GM10847 (cell line): ENCODE measurements around the gene SH3PXD2B.

Source experiments
- POLR2A ChIP-seq: IDR thresholded peaks from 2 replicates; pipeline ENCODE4 v1.6.1; 2011; ENCODE audit not compliant: insufficient read length; ENCODE audit errors: extremely low read depth

Gene SH3PXD2B

GRCh38 chr5:172422255-172422654 lies 32.1 kb downstream of the SH3PXD2B start:
- TF ChIP-seq POLR2A = no peak

GRCh38 chr5:172421020-172421419 lies 33.3 kb downstream of the SH3PXD2B start:
- no peak for TF ChIP-seq POLR2A

DNA sequence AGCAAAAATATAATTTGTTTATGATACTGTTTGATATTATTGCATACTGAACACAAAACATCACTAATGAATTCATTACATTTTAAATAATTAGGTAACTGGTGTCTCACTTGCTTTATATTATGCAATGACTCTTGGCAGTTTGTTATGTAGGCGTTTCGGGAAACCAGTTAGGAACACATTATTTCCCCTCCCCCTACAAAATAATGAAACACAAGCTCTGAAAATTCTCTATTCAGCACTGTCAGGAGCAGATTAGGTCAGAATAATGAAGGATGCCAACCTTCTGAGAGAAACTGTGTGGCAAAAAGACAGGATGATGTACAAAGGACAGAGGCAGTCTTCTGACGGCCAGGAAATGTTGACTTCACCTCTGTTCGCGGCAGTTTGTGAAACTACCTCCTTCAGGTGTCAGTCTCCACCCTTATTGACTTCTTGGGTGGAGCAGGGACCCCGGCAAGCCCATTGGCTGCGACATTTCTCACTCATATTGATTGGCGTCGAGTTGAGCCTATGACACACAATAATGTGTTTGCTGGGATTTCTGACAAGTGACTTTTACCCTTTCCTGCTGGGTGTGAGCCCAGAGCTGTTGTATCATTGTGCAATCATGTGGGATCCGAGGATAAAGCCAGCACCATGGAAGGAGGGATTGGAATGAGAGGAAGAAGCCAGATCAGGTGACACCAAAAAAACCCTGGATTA lies 33.9 kb downstream of the SH3PXD2B start:
- no peak for TF ChIP-seq POLR2A

DNA sequence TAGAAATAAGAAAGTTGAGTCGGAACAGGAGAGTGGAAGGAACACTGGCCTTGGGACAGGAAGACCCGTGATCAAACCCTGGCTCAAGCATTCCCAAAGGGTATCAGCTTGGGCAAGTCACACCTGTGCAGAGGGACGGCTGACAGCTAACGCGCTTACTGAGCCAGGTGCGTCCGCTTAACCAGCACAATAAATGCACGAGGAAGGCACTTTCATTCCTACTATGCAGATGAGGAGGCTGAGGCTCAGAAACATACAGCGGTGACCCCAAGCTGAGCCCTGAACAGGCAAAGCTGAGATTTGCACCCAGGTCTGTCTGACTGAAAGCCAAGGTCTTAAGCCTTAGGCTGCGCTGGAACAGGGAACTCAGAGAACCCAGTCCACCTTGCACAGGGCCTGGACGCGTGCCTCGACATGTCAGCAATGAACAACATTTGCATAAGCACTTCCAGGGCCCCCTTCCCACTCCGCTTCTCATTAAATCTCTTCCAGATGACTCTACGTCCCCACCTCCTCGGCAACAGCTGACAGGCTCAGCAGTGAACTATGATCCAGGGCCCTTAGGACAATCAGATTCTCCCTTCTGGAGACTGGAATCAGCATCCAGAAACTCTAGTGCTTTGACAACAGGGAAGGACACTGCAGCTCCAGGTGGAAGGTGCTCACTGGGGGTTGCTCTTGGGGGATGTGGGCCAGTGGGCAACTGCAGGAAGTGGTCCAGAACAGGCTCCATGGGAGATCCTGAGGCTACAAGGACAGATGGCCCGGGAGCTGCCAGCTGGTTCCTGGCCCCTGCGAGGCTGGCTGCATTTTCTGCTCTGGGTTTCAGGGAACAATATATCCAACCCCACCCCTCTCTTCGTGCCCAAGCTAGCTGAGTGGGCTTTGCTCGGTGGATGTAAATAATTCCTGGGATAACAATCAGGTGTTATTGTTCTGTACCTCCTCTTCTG lies 35.2 kb downstream of the SH3PXD2B start:
- TF ChIP-seq POLR2A = no peak

- TF ChIP-seq POLR2A = no peak
These were observed 36.2 kb downstream of the SH3PXD2B start for GRCh38 chr5:172417983-172418630.

- no peak for TF ChIP-seq POLR2A
These were observed 37.0 kb downstream of the SH3PXD2B start for GRCh38 chr5:172417130-172417841.

DNA sequence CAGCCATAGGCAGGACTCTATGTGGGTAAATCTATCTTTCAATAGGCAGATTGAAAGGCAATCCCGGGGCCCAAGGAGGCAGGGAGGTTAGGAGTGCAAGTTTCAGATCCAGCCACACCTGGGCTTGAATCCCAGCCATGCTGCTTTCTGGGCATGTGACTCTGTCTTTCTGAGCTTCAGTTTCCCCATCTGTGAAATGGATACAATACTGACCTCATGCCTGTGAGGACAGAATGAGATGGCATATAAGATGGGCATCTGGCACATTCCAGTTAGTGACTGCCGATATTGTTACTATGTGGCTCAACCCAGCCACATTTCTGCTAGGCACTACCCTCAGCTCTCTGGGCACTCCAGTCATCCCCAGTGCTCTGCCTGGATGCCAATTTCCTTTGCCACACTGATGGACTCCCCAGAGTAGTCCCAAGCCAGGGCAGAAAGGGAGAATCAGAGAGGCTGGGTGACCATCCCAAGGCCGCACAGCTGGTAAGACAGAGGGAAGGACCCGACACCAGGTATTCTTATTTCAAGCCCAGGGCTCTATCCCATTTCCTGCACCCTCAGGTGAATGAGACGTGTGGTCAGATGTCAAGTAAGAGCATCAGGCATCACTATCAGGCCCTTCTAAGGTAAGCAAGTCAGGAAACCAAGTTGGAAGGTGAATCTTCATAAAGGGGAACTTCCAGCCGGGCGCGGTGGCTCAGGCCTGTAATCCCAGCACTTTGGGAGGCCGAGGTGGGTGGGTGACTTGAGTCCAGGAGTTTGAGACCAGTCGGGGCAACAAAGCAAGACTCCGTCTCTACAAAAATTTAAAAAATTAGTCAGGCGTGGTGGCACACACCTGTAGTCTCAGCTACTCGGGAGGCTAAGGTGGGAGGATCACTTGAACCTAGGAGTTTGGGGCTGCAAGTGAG lies 38.7 kb downstream of the SH3PXD2B start:
- TF ChIP-seq POLR2A = no peak

DNA sequence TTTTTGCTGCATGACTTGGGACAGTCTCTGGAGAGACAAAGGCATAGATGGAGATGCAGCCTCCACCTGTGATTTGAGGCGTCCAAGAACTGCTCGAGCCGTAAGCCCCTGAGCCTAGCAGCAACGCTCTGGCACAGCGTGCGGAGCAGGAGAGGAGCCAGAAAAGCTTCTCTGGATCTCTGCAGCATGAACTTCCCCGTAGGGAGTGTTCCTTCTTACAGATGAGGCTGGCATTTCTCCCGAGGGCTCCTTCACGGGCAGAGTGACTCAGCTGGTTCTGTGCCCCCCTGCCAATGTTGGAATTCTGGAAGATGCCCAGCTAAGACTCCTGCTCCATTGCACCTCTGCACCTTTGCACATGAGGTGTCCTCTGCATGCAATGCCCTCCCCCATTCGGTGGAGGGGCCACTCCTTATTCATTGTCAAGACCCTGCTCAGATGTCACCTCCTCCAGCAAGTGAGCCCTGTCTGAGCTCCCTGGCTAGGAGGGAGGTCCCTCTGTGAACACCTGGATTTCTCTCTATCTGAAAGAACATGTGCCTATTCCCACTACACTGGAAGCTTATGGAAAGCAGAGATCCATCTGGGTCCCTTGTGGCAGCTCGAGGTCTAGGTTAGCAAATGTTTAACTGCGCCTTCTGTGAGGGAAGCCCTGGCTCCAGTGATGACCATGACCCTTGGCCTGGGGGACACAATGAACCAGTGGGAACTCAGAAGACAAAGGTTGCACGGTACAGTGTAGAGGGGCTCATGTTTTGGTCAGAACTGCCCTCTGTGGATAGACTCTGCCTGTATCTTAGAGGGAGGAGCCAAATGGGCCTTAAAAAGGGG lies 39.6 kb downstream of the SH3PXD2B start:
- TF ChIP-seq POLR2A = no peak

- no peak for TF ChIP-seq POLR2A
These were observed 40.6 kb downstream of the SH3PXD2B start for GRCh38 chr5:172413601-172414171.

DNA sequence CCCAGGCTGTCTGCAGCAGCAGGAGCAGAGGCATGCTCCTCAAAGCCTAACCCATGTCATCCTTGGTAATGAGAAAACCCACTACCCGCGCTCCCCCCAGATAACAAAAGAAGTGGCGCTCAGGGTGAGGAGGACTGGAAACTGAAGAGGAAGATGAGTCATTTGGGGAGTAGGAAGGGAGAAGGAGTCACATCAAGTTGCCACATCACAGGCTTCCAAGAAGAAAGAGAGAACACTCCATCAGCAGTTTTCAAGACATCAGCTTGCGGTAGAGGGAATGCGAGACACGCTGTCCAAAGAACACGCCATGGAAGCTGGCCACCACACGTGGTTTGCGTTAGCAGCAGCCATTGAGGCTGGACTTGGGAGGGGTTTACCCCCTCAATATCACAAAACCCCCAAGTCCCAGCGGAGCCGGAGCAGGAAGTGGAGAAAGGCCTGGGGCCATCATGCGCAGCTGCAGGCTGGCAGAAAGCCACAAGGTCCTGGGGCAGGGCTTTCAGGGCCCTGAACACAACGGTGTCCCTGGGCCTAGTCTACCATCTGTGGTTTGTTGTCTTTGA lies 41.5 kb downstream of the SH3PXD2B start:
- no peak for TF ChIP-seq POLR2A

DNA sequence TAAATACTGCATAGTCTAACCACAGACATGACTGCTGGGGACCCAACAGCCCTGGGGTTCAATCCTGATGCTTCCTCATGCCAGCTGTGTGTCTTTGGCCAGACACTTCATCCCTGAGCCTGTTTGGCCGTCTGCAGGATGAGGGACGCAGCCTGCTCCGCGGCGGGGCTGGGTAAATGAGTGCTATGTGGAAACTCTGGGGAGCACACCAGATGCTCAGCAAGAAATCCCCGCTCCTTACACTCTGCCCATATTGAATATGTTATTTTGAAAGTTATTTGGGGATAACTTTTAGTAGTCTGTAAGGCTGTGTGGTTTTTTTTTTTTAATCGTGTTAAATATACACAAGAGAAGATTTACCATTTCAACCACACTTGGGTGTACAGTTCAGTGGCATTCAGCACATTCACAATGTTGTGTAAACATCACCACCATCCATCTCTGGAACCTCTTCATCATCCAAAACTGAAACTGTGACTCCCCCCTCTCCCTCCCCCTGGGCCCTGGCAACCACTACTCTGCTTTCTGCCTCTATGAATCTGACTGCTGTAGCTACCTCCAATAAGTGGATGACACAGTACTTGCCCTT lies 42.7 kb downstream of the SH3PXD2B start:
- TF ChIP-seq POLR2A = no peak
